ENCODE measurements around the gene SPDYC.

Gene SPDYC, protein sequence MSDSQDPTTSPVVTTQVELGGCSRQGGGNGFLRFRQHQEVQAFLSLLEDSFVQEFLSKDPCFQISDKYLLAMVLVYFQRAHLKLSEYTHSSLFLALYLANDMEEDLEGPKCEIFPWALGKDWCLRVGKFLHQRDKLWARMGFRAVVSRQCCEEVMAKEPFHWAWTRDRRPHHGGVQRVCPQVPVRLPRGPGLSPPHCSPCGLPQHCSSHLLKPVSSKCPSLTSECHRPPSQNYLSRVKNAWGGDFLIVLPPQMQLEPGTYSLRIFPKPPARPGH

DNA sequence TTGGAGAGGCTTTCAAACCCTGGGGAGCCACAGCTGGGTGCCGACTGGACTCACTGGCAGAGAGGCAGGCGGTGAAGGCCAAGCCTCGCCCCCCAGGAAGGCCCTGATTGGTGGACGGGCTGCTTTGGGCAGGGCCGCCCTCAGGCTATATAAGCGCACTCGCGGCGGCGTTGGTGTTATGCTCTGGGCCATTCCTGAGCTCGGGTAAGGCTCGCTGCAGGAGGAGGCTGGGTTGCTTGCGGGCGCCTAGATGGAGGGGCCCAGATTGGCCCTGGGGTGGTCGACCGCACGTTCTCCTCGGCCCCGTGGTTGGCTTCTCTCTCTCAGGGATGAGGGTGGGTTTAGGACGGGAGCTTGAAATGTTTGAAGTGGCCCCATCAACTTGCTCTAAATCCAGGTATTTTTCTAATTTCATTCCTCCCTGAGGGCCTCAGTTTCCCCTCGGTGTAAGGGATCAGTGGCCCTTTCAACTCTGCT lies at the start of gene SPDYC:
SPDYC (plus strand) TSS at position 176 of the 477 bp plus-strand sequence. CDS start 1,125 bp downstream, outside the sequence.
- DNase-seq: no peak

DNA sequence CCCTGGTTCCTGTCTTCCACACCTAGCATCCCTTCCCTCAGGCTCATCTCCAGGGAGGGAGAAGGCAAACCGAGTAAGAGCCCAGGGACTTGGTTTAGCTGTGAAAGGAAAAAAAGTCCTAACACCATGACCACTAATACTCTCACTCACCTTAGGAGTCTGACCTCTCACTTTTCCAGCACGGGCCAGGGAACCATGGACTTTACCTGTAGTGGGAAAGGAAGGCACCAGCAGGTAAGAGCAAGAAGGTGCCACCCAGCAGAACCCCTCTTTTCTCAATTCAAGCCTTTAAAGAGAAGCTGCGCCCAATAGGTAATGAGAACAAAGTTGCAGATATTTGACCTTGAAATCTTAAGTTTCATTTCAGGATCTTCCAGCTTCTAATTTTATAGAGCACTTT lies 49.2 kb upstream of the SPDYC start:
- DNase-seq: no peak

DNA sequence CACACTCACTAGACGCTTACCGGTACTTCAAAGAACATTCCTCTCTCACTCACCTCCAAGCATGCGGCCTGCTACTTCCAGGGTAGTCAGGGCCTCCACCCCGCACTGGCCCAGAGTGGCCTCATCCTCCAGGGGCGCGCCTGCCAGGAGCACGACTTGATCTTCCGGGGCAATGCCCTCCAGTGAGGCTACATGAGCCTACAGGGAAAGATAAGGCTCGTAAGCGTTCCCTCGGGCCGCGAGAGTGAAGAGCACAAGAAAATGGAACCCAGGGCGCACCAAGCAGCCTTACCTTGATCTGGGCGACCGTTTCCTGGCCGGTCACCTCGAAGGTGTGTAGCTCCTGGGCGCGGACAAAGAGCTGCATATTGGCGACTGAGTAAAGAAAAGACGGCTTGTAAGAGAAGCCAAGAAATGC lies 48.6 kb upstream of the SPDYC start:
- DNase-seq: peak; percentile 16

DNA sequence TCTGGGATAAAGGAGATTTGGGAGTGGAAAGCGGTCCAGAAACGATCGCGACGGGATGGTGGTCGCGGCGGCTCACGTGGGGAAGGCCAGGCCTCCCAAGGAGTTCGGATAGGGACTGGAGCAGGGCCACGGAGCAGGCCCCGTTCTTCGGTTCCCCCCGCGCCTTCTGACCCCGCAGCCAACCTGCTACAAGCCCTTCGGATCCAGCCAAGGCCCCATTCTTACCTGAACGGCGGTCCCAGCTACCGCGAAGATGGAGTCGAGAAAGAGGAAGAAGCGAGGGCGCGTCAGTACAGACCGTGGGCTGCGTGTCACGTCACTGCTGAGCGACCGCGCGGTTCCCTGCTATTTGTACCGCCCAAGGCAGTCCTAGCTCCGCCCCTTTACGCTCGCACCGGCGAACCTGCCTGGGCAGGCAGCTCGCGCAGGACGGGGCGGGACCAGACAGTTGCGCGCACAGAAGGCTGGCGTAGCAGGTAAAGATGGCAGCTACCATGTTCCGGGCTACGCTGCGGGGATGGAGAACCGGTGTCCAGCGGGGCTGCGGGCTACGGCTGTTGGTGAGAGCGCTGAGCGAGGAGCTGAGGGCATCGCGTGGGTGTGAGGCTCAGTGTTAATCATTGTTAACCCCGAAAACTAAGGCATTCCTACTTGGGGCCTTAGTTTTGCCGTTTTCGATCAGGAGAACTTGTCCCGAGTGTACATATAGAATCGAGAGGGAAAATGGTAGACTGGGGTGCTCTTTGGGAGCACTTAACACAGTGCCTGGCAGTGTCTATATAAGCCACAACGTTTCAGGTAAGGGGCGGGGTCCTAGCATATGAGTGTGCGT lies 48.0 kb upstream of the SPDYC start, which contains the start of the genes FAU and MRPL49:
FAU (minus strand) TSS at position 270 of the 832 bp plus-strand sequence. CDS start 321 bp downstream, outside the sequence.
MRPL49 (plus strand) TSS at position 457 of the 832 bp plus-strand sequence; CDS start at position 483, 26 bp downstream.
- DNase-seq: peak; percentile 99

DNA sequence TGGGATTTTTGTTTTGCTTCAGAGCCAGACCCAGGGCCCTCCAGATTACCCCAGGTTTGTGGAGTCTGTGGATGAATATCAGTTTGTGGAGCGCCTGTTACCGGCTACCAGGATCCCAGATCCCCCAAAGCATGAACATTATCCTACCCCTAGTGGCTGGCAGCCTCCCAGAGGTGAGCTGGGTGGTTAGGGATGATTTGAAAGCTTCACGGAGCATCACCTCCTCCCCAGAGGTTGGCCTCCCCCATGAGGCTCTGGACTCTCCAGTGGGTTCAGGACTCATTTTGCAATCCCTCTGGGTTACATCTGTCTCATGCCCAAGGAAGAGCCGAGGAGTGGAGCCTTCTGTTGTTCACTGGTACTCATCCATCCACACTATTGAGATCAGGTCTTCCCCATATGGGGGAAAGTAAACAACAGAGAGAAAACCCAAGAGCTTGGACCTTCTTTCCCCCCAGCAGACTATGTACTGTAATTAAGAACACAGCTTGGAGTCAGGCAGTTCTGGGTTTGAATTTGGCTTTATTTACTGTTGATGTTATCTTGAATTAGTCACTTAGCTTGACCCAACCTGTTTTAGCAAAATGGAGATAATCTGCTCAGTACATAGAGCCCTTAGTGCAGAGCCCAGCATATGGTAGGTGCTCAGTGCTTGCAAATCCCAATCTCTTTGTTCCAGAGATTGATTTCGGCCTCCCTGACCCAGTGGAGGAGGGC lies 45.4 kb upstream of the SPDYC start:
- no peak for DNase-seq

DNA sequence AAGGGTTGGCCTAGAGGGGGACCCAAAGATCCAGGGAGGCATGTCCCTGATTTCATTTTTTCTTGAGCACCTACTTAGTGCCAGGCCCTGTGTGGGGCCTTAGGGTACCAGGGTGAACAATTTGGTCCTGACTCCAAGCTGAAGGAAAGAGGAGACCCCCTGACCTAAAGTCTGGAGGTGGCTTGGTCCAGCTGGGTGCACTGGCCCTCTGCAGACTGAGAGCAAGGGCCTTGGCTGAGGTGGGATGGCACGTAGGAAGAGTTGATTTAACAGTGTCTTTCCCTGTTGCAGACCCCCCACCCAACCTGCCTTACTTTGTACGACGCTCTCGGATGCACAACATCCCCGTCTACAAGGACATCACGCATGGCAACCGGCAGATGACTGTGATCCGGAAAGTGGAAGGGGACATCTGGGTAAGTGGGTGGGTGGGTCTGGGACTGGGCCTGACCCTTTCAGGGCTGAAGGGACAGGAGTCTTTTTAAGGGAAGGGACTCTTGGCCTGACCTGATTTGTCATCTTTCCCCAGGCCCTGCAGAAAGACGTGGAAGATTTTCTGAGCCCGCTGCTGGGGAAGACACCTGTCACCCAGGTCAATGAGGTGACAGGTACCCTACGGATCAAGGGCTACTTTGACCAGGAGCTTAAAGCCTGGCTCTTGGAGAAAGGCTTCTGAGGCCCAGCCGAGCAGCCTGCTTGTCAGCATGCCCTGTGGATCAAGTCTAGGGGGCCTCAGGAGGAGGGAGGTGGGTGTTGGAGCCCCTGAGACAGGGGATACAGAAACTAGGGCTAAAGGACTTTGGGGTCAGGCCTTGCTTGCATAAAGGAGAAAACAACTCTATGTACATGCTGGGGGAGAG lies 44.6 kb upstream of the SPDYC start:
- no peak for DNase-seq

DNA sequence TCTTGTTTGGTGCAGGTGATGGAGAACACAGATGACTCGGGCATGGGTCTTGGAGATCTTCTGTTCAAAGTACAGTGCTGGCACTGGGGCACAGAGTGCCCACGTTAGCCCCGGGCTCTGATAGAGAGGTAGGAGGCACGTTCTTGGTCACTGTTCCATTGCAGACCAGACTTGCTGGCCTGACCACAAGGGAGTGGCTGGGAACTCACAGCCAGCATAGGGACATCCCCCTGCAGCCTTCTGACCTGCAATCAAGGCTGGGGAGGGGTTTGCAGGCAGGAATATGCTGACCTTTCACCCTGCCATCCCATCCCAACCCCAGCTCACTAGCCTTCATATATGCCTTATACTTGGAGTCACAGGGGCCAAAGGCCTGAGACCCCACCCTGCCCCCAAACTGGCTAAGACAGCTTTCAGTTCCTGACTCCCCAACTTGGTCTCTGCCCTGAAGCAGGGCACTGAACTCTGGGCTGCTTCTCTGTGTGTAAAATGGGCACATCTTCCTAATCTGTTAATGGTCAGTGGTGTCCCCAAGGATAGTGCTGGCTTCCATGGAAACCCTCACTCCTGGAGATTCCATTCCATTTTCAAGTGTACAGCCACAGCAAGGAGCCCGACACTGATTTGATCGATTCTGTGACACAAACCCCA lies 43.3 kb upstream of the SPDYC start:
- no peak for DNase-seq

DNA sequence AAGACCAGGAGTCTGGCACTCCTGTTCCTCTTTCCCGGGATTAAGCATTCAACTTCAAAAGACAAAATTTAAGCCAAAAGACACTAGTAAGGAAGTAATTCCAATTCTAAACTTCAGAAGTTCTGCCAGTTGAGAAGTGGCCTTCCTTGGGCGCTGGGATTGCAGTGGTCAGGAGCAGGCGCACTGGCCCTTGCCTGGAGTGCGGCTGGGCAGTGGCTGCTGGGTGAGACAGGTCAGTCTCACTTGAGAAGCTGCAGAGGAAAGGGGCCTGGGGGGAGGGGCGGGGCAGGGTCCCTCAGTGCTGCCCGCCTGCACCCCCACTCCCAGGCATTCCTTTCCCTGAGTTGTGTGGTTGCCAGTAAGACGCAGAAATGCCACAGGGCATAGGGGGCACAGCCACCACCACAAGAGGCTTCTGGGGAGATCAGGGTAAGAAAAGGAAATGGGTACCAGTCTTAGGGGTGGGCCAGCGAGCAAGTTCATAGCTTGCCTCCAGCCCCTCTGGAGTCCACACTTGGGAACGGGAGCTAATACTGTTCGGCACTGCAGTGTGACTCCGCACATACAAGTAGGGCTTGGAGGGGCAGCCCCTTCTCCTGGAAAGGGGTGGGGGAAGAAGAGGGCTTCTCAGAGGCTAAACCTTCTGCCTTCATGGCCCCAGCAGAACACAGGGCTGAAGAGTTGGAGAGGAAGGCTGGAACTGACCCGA lies 42.4 kb upstream of the SPDYC start:
- DNase-seq: no peak

DNA sequence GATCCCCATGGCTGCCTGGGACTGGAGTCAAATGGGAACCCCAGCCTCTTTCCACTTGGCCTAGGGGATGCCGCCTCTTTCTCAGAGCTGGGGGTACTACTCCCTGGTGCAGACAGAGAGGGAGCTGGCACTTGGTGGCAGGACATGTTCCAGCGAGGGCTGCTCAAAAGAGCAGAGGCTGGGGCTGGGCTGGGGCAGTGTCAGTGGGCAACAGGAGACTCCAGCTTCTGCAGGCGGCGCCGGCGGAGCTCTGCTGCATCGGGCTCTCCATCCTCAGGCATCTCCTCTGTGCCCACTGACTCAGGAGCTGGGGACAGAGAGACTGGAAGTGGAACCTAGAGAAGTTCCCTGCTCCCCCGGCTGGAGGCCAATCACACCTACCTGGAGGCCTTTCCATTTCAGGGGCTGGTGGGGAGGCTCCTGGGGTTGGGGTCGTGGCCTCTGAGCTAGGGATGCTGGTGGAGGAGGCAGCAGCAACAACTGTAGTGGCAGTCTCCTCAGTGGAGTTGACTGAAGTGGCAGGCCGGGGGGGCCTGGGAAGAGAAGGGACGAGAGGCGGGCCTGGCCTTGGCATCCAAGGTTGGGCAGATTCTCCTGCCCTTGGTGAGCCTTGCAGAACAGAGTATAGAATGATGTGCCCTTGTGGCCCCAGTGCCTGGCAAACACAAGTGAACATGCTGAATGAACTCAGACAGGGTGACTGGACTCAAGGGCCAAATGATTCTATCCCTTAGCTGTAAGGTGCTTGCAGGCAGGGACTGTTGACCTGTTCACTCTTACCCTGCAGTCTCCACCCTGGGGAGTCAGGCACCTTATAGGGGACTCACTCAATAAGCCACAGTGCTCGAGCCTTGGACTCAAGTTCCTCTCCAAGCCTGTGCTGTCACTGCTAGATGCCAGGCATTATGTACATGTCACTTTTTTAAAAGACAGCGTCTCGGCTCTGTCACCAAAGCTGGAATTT lies 41.6 kb upstream of the SPDYC start:
- no peak for DNase-seq

DNA sequence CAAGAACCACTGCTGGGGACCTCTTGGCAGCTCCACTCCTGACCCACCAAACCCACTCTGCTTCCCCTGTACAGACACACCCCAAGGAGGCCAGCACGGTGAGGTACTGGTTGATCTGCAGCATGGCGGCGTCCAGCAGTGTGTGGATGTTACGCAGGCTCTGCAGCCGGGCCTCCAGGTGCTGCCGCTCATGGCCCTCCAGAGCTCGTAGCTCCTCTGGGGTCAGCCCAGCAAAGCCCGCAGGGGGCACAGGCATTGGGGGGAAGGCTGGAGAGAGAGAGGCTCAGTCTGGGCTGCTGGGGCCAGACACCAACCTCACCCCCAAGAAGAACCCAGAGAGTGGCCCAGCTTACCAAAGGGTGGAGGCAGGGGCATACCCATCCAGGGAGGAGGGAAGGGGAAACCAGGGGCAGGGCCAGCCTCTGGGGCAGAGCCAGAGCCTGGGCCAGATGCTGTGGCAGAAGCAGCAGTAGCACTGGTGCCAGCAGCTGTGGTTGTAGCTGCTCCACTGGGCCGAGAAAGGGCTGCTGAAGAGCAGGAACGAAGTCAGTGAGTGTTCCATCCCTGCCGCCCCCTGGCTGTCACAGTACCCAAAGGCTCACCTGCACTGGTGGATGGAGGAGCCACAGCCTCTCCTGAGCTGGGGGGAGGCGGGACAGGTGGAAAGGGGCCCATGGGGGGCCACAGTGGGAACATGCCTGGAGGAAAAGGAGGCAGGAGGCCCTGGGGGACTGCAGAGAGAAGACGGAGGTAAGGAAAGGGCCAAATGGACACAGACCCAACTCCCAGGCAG lies 40.2 kb upstream of the SPDYC start:
- DNase-seq: no peak

DNA sequence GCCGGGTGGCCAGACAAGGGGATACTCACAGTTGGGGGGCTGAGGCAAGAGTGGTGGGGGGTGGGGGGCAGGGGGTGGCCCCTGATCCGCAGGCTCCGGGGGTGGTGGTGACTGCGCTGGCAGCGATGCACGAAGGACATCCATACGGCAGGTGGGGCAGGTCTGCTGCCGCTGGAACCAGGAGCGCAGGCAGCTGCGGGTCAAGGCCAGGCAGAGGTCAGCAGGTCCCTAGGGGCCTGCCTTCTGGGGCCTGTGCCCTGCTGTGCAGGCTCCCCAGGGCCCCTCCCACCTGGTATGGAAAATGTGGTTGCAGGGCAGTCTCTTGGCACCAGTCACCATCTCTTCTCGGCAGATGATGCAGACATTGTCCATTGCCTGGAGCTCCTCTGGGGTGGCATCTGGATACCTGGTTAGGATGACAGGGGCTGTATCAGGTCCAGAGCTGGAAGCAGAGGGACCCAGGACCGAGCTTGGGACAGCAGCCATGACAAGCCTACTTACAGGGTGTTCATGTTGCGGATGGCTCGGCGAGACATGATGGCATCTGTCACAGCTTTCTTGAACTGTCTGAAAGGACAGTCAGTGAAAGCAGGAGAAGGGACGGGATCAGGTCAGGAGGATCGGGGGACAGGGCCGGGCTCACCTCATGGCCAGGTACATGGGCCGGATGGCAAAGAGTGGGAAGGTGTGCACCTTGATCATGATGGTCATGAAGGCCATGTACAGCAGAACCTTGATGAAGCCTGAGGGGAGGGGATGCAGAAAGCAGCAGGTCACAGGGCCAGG lies 39.2 kb upstream of the SPDYC start:
- DNase-seq: no peak

DNA sequence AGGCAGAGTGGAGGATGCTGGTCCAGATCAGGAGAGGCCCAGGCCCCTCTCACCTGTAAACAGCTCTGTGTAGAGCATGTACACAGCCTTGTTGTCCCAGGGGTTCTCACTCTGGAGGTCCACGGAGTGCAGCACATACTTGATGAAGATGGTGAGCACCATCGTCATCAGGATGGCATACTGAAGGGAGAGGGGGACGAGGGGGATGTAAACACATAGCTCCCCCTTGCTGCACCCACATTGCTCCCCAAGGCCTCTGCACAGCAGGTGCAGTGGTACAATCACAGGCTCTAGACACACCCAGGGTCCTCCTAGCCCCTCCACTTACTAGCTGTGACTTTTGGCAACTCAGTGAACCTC lies 38.6 kb upstream of the SPDYC start:
- no peak for DNase-seq

DNA sequence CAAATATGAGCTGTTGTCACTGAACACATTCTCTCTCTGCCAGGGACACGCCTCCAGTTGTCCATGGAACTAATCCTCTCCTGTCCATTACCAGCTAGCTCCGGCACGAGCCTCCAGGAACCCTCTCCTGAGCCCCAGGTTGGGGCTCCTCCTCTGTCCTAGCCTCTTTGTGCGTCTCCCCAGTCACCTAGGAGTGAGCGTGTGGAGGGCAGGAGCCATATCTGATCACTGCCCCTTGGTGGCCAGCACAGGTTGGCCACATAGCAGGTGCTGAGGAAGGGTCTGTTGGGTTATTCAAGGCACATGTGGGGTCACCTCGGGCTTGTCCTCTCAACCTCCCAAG lies 38.2 kb upstream of the SPDYC start:
- DNase-seq: no peak

DNA sequence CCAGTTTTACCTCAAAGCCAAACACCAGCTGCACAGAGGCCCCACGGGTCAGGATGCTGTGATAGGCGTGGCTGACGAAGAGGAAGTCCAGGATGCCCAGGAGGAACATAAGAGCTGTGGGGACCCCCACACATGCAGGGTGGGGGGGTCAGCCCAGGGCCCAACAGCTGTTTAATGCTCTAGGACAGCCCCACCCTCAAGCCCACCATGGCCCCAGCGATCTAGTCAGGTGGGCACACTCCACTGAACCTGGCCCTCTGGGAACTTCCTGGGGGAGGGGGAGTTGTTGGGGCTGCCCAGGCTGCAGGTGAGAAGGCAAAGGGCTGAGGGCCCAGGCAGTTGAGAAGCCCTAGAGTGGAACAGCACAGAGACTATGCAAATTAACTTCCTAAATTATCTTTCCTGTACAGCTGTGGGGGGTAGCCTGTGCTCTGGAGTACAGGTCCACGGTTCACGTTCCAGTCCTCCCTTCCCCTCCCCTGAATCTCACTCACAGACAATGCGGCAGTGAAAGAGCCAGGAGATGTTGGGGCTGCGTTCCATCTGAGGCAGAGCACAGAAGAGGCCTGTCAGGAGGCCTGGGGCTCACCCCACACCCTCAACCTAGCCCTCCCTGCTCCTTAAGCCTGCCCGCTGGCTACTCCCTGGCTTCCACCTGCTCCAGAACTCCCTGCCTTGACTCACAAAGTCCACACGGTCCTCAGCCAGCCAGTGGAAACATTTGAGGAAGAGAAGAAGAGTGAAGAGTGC lies 37.6 kb upstream of the SPDYC start:
- DNase-seq: no peak

DNA sequence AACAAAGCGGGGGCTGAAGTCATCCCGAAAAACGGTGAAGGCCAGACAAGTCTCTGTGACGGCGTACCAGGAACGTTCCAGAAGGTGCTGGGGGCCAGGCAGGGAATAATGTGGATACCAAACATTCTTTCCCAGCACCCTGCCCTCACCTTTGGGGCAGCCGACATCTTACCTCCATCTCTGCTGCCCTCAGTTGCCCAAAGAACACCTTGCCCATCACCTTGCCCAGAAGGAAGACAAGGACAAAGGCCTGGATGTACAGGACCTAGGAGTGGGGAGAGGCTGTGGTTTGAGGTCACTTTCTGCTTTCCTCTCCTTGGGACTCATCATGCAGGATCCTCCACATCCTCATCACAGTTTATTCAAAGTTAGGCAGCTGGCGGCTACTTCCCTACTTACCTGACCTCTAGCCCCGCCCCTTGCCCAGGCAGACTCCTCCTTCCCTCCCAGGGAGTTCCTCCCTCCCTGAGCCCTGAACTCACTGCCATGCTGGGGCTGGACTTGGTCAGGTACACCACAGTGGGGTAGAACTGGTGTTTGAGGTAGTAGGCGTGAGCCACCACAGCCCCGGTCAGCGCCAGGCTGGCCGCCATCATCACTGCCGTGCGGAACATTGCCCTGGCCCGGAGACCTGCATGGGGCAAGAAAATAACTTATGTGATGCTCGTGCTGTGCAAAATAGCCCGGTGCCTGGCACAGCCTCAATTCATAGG lies 36.9 kb upstream of the SPDYC start:
- peak; percentile 40 for DNase-seq

DNA sequence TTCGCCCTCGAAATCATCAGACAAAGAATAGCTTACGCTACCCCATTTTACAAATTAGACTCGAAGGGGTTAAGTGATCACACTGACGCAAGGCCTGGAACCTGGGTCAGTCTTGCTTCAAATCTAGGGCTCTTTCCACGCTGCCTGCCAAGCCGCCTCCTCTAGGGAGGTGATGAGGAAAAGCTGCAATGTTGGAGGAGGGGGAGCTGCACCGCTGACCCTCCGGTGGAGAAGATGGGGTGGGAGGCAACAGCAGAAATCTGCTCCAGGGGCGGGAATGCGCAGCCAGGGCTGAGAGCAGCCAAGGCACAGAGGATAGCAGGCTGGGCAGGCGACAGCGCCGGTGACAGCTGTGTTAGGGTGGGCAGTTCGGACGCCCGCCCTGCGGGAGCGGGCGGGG lies 36.3 kb upstream of the SPDYC start:
- DNase-seq: peak; percentile 6
